GM04503 (cell line): ENCODE results near the gene CD84.
"Not testable (repeated sequence)": the region's sequence is repeated elsewhere in the genome, so short reads cannot be mapped to it uniquely, and the experiment has no call there.

Experiments used
- DNase-seq: peaks from one replicate; pipeline ENCODE4 v3.0.0-alpha.2; 2012; ENCODE audit warnings: low read depth

Gene CD84

GRCh38 chr1:160608941-160609340, 29.6 kb upstream of the CD84 start:
- no peak for DNase-seq

GRCh38 chr1:160608514-160608913, 29.2 kb upstream of the CD84 start:
- no peak for DNase-seq

DNA sequence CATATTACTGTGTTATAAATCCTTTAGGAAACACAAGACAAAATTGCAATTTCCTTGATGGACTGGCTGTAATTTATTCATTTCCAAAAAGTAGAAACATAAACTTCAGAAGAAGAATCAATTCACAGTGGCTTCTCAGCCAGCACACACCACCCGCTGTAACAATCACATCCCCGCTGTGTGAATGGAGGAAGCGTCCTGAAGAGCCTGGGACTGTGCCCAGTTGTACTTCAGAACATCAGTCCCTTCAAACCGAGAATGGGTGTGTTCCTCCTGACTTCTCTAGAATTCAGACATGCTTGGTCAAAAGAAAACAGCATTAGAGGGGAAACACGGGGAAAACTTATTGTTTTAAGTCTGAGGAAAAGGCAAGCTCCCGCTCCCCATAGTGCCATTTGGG, 28.8 kb upstream of the CD84 start:
- DNase-seq, result no peak

DNA sequence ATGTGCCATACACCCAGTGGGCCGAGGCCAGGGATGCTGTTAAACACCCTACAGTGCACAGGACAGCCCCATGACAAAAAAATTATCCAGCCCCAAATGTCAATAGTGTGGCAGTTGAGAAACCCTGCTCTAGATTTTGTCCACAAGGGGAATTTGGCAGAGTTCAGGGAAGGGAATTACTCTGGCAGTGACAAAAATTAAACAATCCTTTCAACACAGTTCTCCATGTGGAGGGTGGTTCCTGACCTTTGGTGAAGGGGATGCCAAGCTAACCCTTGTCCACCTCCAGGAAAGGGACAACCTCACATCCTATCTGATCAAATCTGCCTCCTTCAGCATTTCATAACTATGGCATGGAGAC, 28.4 kb upstream of the CD84 start:
- no peak for DNase-seq

GRCh38 chr1:160607011-160607671, 27.8 kb upstream of the CD84 start:
- peak; percentile 21 for DNase-seq

- no peak for DNase-seq
These were observed 27.3 kb upstream of the CD84 start for GRCh38 chr1:160606611-160607010.

DNA sequence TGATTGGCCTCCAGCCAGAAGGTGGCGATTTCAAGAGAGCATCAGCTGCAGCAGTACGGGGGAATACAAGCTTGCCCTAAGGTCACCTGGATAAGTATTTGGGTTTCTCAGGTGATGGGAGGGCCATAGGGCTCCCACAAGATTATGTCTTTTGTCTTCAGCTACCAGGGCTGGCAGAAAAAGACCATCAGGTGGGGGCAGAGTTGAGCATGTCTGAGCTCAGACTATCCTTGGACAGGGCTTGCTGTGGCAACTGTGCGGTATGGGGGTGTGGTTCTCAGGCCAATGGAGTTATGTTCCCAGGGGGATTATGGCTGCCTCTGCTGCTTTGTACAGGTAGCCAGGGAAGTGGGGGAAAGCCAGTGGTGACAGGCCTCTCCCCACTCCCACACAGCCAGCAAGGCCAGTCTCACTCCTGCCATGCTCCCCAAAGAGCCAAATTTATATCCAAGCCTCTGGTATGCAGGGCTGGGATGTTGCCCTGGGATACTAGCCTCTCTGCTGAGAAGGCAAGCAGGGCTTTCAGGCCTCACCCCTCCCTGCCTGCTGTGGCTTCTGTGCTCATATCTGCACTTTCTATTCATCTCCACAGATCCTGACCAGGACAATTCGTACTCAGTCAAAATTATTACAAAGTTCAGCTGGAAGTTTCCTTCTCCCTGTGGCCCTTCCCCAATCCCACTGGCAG, 26.6 kb upstream of the CD84 start:
- no peak for DNase-seq

DNA sequence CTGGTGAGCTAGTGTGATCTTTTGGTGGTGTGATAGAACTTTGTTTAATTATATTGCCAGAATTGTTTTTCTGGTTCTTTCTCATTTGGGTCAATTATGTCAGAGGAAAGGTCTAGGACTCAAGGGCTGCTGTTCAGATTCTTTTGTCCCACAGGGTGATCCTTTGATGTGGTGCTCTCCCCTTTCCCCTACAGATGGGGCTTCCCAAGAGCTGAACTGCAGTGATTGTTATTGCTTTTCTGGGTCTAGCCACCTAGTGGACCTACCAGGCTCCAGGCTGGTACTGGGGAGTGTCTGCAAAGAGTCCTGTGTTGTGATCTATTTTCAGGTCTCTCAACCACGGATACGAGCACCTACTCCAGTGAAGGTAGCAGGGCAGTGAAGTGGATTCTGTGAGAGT, 25.9 kb upstream of the CD84 start:
- no peak for DNase-seq

GRCh38 chr1:160597705-160598104, 18.4 kb upstream of the CD84 start:
- no peak for DNase-seq

GRCh38 chr1:160597051-160597450, 17.8 kb upstream of the CD84 start:
- no peak for DNase-seq

- no peak for DNase-seq
These were observed 11.2 kb upstream of the CD84 start for GRCh38 chr1:160590488-160590887.

DNA sequence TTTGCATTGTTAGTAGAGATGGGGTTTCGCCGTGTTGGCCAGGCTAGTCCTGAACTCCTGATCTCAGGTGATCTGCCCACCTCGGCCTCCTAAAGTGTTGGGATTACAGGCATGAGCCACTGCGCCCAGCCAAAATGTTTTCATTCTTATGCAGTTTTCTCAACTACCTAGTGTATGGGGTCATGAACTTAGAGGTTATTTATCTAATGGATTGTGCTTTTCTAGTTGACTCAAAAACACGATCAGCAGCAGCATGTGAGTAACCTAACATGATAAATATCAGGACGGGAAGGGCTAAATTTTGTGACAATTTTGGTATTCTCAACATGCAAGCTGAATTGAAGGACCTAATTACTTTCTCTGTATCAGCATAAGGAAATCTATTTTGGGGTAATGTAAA, 9.2 kb upstream of the CD84 start:
- no peak for DNase-seq

GRCh38 chr1:160584784-160585183, 5.5 kb upstream of the CD84 start:
- DNase-seq, result no peak

DNA sequence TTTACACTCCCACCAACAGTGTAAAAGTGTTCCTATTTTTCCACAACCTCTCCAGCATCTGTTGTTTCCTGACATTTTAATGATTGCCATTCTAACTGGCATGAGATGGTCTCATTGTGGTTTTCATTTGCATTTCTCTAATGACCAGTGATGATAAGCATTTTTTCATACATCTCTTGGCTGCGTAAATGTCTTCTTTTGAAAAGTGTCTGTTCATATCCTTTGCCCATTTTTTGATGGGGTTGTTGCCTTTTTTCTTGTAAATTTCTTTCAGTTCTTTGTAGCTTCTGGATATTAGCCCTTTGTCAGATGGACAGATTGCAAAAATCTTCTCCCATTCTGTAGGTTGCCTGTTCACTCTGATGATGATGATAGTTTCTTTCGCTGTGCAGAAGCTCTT, 3.7 kb upstream of the CD84 start:
- not testable (repeated sequence) for DNase-seq

- DNase-seq, result no peak
These were observed 2.7 kb upstream of the CD84 start for GRCh38 chr1:160581961-160582360.

DNA sequence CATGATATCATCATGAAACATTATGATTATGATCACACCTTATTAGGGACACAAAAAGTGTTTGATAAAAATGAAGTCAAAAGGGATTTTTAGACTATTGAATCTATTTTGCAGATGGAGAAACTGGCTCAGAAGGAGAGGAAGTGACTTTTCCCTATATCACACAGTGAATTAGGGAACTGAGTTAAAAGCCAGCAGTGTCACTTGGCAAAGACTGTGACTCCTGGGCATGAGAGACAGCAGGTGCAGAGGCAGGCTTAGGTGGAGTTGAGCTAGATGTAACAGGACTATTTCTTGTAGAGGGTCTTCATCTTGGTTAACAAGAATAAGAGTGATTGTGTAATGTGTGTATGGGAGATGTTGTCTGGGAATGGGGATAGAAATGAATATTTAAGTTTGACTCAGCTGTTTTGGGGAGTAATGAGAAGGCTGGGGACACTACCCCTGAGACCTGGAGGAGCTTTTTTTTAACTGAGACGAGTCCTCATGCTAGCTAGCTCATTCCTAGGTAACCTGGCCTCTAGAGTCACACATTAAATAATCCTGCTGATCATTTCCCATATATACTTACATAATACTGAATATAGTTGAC, 1.0 kb upstream of the CD84 start:
- no peak for DNase-seq

DNA sequence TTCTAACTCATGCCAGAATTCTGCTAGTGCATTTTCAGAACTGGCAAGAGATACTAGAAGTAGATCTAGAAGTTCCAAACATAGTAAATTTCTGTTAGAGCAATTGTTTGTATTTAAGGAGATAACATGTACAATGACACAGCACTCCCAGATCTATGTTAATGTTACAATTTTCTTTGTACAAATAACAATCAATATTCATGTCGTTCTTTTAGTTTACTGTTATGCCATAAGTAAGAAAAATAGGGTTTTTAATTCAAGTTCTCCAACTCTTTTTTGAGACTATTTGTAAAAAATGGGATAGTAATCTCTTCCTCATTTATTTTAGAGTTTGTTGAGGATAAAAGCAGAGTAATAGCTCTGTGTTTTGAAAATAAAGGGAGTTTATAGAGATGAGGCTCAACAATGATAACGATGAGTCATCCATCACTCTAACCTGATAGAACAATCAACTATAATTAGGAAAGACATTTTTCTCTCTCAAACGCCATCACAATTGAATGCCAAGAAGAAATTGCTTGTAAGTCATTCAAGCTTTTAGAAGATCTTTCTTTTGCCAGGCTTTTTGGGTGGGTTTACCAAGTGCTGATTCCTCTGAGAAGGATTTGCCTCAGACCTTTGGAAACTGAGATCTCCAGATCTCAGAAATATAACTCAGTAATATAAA, 638 bp downstream of the CD84 start:
- DNase-seq, result no peak

- no peak for DNase-seq
These were observed 1.1 kb downstream of the CD84 start for GRCh38 chr1:160578175-160578524.

GRCh38 chr1:160577671-160578070, 1.6 kb downstream of the CD84 start:
- no peak for DNase-seq

- no peak for DNase-seq
These were observed 2.4 kb downstream of the CD84 start for GRCh38 chr1:160576884-160577283.

DNA sequence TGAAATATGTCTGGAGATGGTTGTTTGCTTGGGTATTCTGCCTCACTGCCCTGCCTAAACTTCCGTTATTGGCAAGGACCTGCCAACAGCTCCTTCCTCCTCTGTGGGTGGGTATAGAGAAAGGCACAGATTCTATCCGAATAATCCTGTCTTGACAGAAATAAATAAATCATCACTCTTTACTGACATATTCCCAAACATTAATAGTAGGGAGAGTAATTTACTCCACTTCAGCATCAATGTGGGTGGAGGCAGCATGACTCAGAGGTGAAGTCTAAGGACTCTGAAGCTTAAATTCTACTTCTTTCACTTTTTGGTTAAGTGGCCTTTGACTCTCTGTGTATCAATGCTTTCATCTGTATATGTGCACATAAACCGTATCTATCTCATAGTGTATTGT, 2.9 kb downstream of the CD84 start:
- no peak for DNase-seq

- no peak for DNase-seq
These were observed 4.1 kb downstream of the CD84 start for GRCh38 chr1:160575112-160575664.

GRCh38 chr1:160570840-160571239, 8.5 kb downstream of the CD84 start:
- DNase-seq, result no peak
